ENCODE data around the gene MOSMO.
"Not testable (repeated sequence)": the region's sequence is repeated elsewhere in the genome, so short reads cannot be mapped to it uniquely, and the experiment has no call there.

The MOSMO gene

DNA sequence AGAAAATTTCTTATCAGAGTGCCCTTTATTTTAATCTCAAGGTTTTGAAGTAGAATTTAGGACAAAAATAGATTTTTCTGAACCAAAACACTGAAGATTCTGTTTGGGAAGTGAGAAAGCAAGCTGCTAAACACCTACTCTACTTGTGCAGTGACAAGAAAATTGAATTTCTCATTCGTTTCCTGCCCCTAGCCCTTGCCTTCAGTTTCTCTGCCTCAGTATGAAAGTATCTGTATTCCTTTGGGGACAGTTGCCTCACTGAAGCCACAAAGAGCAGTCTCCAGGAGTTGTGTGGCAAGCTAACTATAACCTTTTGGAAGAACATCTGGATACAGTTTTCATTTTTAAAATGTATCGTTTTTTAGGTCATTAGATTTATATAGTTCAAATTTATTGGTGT is 19.7 kb downstream of the MOSMO start:
- Mint-ChIP-seq H3K27ac (no peak overlapping the region), H3K27me3 (ENCODE audit: low read depth) (no peaks in the 10 kb centered on the region), H3K36me3 (ENCODE audit: low read depth) (peaks cover 17% of the 10 kb centered on the region), H3K4me3 (no peak overlapping the region), H3K4me1 (peaks cover 5% of the 10 kb centered on the region), H3K9me3 (no peaks in the 10 kb centered on the region)
- TF ChIP-seq, protein P1, sequence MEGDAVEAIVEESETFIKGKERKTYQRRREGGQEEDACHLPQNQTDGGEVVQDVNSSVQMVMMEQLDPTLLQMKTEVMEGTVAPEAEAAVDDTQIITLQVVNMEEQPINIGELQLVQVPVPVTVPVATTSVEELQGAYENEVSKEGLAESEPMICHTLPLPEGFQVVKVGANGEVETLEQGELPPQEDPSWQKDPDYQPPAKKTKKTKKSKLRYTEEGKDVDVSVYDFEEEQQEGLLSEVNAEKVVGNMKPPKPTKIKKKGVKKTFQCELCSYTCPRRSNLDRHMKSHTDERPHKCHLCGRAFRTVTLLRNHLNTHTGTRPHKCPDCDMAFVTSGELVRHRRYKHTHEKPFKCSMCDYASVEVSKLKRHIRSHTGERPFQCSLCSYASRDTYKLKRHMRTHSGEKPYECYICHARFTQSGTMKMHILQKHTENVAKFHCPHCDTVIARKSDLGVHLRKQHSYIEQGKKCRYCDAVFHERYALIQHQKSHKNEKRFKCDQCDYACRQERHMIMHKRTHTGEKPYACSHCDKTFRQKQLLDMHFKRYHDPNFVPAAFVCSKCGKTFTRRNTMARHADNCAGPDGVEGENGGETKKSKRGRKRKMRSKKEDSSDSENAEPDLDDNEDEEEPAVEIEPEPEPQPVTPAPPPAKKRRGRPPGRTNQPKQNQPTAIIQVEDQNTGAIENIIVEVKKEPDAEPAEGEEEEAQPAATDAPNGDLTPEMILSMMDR (IDR thresholded peaks at IDR 0.05; ENCODE audit: unreplicated experiment in 3 of 3): no peak

DNA sequence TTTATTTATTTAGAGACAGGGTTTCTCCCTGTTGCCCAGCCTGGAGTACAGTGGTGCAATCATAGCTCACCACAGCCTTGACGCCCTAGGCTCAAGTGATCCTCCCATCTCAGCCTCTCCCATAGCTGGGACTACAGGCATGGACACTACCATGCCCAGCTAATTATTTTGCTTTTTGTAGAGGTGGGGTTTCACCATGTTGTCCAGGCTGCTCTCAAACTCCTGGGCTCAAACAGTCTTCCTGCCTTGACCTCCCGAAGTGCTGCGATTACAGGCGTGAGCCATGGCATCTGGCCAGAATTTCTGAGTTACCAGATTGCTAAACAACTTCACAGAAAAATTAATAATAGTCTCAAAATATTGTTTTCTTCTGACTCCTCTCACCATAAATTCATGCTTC is 21.7 kb downstream of the MOSMO start:
- Mint-ChIP-seq H3K4me3 (no peak overlapping the region), H3K27me3 (ENCODE audit: low read depth) (no peaks in the 10 kb centered on the region), H3K9me3 (no peaks in the 10 kb centered on the region), H3K36me3 (ENCODE audit: low read depth) (peaks cover 21% of the 10 kb centered on the region), H3K27ac (no peak overlapping the region), H3K4me1 (no peaks in the 10 kb centered on the region)
- TF ChIP-seq, protein P1 (IDR thresholded peaks at IDR 0.05; ENCODE audit: unreplicated experiment in 3 of 3): no peak

DNA sequence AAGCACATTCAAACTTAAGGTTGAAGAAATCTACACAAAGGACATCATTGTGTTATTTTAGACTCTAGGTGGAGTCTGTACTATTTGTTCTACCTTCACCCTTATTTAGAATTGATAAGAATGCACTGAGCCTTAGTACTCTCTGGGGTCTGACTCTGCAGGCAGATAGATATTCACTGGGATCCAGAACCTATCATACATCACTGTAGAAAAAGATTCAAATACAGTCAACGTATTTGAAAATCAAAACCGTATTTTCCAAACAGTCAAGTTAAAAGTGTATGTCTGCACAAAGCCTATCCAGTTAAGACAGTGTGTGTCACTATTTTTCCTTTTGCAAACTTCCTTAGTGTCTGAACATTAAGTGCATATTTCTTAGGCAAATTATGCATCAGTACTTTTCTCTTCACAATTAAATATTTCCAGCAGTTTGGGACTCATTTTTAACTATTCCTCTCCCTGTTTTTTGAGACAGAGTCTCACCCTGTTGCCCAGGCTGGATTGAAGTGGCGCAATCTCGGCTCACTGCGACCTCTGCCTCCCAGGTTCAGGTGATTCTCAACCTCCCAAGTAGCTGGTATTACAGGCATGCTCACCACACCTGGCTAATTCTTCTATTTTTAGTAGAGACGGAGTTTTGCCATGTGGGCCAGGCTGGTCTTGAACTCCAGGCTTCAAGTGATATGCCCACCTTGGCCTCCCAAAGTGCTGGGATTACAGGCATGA is 22.3 kb downstream of the MOSMO start:
- no peaks in the 10 kb centered on the region for H3K27me3 Mint-ChIP-seq (ENCODE audit: low read depth)
- no peak overlapping the region for H3K27ac Mint-ChIP-seq
- H3K4me3 Mint-ChIP-seq: no peak overlapping the region
- no peaks in the 10 kb centered on the region for H3K4me1 Mint-ChIP-seq
- no peaks in the 10 kb centered on the region for H3K9me3 Mint-ChIP-seq
- peaks cover 21% of the 10 kb centered on the region for H3K36me3 Mint-ChIP-seq (ENCODE audit: low read depth)
- TF ChIP-seq, protein P1 (IDR thresholded peaks at IDR 0.05; ENCODE audit: unreplicated experiment in 3 of 3): no peak

DNA sequence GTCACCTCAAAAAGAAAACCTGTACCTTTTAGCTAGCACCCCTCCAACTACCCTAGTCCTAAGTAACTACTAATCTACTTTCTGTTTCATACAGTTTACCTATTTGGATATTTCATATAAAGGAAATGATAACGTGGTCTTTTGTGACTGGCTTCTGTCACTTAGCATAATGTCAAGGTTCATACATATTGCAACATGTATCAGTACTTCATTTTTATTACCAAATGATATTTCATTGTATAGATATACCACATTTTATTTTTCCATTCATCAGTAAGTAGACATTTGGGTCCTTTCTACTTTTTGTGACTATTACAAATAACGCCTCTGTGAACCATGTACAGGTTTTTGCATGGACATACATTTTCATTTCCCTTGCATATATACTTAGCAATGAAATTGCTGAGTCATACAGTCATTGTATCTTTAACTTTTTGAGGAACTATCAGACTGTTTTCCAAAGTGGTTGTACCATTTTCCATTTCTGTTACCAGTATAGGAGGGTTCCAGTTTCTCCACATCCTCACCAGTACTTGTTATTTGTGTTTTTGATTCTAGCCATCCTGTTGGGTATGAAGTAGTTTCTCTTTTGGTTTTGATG is 23.7 kb downstream of the MOSMO start:
- no peak overlapping the region for H3K27ac Mint-ChIP-seq
- H3K27me3 Mint-ChIP-seq (ENCODE audit: low read depth): no peaks in the 10 kb centered on the region
- H3K36me3 Mint-ChIP-seq (ENCODE audit: low read depth): peaks cover 21% of the 10 kb centered on the region
- no peak overlapping the region for H3K4me3 Mint-ChIP-seq
- TF ChIP-seq, protein P1 (IDR thresholded peaks at IDR 0.05; ENCODE audit: unreplicated experiment in 3 of 3): no peak
- H3K4me1 Mint-ChIP-seq: no peaks in the 10 kb centered on the region
- no peaks in the 10 kb centered on the region for H3K9me3 Mint-ChIP-seq

DNA sequence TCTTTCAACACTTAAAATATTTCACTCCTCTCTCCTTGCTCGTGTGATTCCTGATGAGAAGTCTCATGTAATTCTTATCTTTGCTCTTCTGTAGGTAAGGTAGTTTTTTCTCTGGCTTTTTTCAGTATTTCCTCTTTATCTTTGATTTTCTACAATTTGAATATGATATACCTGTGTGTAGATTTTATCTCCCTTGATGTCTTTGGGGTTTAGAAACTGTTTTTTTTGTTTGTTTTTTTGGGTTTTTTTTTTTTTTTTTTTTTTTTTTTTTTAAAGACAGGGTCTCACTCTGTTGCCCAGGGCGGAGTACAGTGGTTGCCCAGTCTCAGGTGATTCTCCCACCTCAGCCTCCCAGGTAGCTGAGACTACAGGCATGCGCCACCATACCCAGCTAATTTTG is 26.6 kb downstream of the MOSMO start:
- no peaks in the 10 kb centered on the region for H3K27me3 Mint-ChIP-seq (ENCODE audit: low read depth)
- H3K4me1 Mint-ChIP-seq: no peaks in the 10 kb centered on the region
- no peak overlapping the region for H3K4me3 Mint-ChIP-seq
- H3K27ac Mint-ChIP-seq: no peak overlapping the region
- H3K9me3 Mint-ChIP-seq: no peaks in the 10 kb centered on the region
- TF ChIP-seq, protein P1 (IDR thresholded peaks at IDR 0.05; ENCODE audit: unreplicated experiment in 3 of 3): no peak
- peaks cover 30% of the 10 kb centered on the region for H3K36me3 Mint-ChIP-seq (ENCODE audit: low read depth)

DNA sequence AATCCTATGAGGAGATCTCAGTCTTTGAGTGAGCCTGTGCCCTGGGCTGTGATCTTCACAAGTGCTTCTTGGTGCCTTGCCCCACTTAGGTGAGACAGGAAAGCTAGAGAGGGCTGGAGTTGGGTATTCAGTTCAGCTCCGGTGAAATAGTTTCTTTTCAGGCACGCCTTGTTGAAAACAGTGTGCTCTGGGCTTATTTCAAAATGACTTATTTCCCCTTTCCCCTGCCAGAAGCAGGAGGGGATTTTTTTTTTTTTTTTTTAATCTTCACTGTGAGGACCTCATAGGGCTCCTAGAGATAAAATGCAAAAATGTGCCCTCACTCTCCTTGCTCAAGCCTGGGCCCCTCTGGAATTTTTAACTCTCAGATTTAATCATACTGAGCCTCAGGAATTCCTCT is 27.2 kb downstream of the MOSMO start:
- TF ChIP-seq, protein P1 (IDR thresholded peaks at IDR 0.05; ENCODE audit: unreplicated experiment in 3 of 3): no peak
- no peak overlapping the region for H3K27ac Mint-ChIP-seq
- H3K27me3 Mint-ChIP-seq (ENCODE audit: low read depth): no peaks in the 10 kb centered on the region
- H3K9me3 Mint-ChIP-seq: no peaks in the 10 kb centered on the region
- H3K4me3 Mint-ChIP-seq: no peak overlapping the region
- no peaks in the 10 kb centered on the region for H3K4me1 Mint-ChIP-seq
- H3K36me3 Mint-ChIP-seq (ENCODE audit: low read depth): peaks cover 27% of the 10 kb centered on the region

DNA sequence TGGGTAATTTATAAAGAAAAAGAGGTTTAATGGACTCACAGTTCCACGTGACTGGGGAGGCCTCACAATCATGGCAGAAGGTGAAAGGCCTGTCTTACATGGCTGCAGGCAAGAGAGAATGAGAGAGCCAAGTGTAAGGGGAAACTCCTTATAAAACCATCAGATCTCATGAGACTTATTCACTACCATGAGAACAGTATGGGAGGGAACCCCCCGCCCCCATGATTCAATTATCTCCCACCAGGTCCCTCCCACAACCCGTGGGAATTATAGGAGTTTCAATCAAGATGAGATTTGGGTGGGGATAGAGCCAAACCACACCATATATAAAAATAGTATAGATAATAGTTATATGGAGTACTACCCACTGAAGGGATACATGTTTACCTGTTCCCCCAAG is 36.0 kb downstream of the MOSMO start:
- not testable (repeated sequence) for H3K36me3 Mint-ChIP-seq (ENCODE audit: low read depth); H3K4me1 Mint-ChIP-seq; H3K27ac Mint-ChIP-seq; H3K4me3 Mint-ChIP-seq; H3K27me3 Mint-ChIP-seq (ENCODE audit: low read depth); H3K9me3 Mint-ChIP-seq

DNA sequence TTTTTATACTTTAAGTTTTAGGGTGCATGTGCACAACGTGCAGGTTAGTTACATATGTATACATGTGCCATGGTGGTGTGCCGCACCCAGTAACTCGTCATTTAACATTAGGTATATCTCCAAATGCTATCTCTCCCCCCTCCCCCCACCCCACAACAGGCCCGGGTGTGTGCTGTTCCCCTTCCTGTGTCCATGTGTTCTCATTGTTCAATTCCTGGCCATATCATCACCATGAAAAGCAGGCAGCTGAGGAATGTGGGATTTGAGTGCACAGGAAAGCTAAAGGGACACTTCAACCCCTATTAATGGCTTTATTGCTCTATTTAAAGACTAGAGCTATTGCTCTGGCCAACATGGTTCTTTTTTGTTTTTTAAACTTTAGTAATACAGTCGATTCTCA is 38.0 kb downstream of the MOSMO start:
- H3K27ac Mint-ChIP-seq; H3K4me3 Mint-ChIP-seq; H3K36me3 Mint-ChIP-seq (ENCODE audit: low read depth): not testable (repeated sequence)

More for the DNA sequence above, 38.0 kb downstream of the MOSMO start:
- not testable (repeated sequence) for H3K27me3 Mint-ChIP-seq (ENCODE audit: low read depth); H3K4me1 Mint-ChIP-seq; H3K9me3 Mint-ChIP-seq
